Glutamatergic neuron (in vitro differentiated cells): ENCODE measurements around the gene KRT34. TPM values are rescaled to one million over a fixed set of nuclear protein-coding genes. Genes with fewer than 3 reads are reported as not detected.

Experiments
- DNase-seq: peaks from one replicate; pipeline ENCODE4 v3.0.0; 2022
- H3K27ac Mint-ChIP-seq: one replicate; pipeline ENCODE4 v1.8.0; 2020; ENCODE audit warnings: mild to moderate bottlenecking, mixed read lengths, inconsistent platforms; ENCODE audit not compliant: unreplicated experiment
- H3K27me3 Mint-ChIP-seq: one replicate; pipeline ENCODE4 v1.8.0; 2020; ENCODE audit warnings: mild to moderate bottlenecking, moderate library complexity, mixed read lengths, inconsistent platforms; ENCODE audit not compliant: unreplicated experiment
- H3K36me3 Mint-ChIP-seq: one replicate; pipeline ENCODE4 v1.8.0; 2020; ENCODE audit warnings: mild to moderate bottlenecking, mixed read lengths, inconsistent platforms; ENCODE audit not compliant: unreplicated experiment
- H3K4me1 Mint-ChIP-seq: one replicate; pipeline ENCODE4 v1.8.0; 2020; ENCODE audit warnings: mild to moderate bottlenecking, low read depth, mixed read lengths, inconsistent platforms; ENCODE audit not compliant: unreplicated experiment
- H3K4me3 Mint-ChIP-seq: one replicate; pipeline ENCODE4 v1.8.0; 2020; ENCODE audit warnings: mild to moderate bottlenecking, mixed read lengths, inconsistent platforms; ENCODE audit not compliant: unreplicated experiment
- H3K9me3 Mint-ChIP-seq: one replicate; pipeline ENCODE4 v1.8.0; 2020; ENCODE audit warnings: mild to moderate bottlenecking, moderate library complexity, mixed read lengths, inconsistent platforms; ENCODE audit not compliant: unreplicated experiment
- CTCF ChIP-seq: fragments of 200-600 bp; sonication (generic); IDR thresholded peaks from one replicate; pipeline ENCODE4 v1.5.0; 2021; ENCODE audit not compliant: partially characterized antibody, unreplicated experiment
- total RNA-seq: library from RNA; stranded (reverse); fragmentation: NEBNext Ultra II Directional; extraction: Animal tissue kit (Norgen Biotek cat#: 25700); gene quantifications from one replicate; pipeline ENCODE4 v1.2.1, GENCODE V29; 2021; ENCODE audit not compliant: unreplicated experiment

KRT34 gene
- total RNA-seq, 1 donor from 2014 or later = not detected

- H3K27me3 Mint-ChIP-seq = peaks cover 4% of the 10 kb centered on the region
- no peaks in the 10 kb centered on the region for H3K9me3 Mint-ChIP-seq
- no peaks in the 10 kb centered on the region for H3K36me3 Mint-ChIP-seq
- H3K27ac Mint-ChIP-seq = no peak overlapping the region
- H3K4me3 Mint-ChIP-seq = no peak overlapping the region
- peaks cover 4% of the 10 kb centered on the region for H3K4me1 Mint-ChIP-seq
- DNase-seq = no peak
- no peak for TF ChIP-seq CTCF
Observed at GRCh38 chr17:41413982-41414381, 31.9 kb upstream of the KRT34 start.

- H3K9me3 Mint-ChIP-seq = no peaks in the 10 kb centered on the region
- H3K36me3 Mint-ChIP-seq = no peaks in the 10 kb centered on the region
- TF ChIP-seq CTCF = no peak
- no peak overlapping the region for H3K4me3 Mint-ChIP-seq
- DNase-seq = no peak
- no peak overlapping the region for H3K27ac Mint-ChIP-seq
- H3K4me1 Mint-ChIP-seq = peaks cover 4% of the 10 kb centered on the region
- peaks cover 4% of the 10 kb centered on the region for H3K27me3 Mint-ChIP-seq
Observed at GRCh38 chr17:41413353-41413957, 31.3 kb upstream of the KRT34 start.

GRCh38 chr17:41411072-41411840 is 29.1 kb upstream of the KRT34 start:
- Mint-ChIP-seq H3K27ac (no peak overlapping the region), H3K4me1 (peaks cover under 1% of the 10 kb centered on the region), H3K9me3 (no peaks in the 10 kb centered on the region), H3K36me3 (no peaks in the 10 kb centered on the region), H3K4me3 (no peak overlapping the region), H3K27me3 (peaks cover 2% of the 10 kb centered on the region)
- DNase-seq = no peak
- no peak for TF ChIP-seq CTCF

- Mint-ChIP-seq H3K4me1 (no peaks in the 10 kb centered on the region), H3K4me3 (no peak overlapping the region), H3K9me3 (no peaks in the 10 kb centered on the region), H3K36me3 (no peaks in the 10 kb centered on the region), H3K27ac (no peak overlapping the region), H3K27me3 (peaks cover 2% of the 10 kb centered on the region)
- no peak for DNase-seq
- TF ChIP-seq CTCF = no peak
Observed at GRCh38 chr17:41407226-41407625, 25.1 kb upstream of the KRT34 start.

- DNase-seq = no peak
- Mint-ChIP-seq H3K36me3 (no peaks in the 10 kb centered on the region), H3K4me1 (no peaks in the 10 kb centered on the region), H3K27me3 (peaks cover 2% of the 10 kb centered on the region), H3K9me3 (no peaks in the 10 kb centered on the region), H3K4me3 (no peak overlapping the region), H3K27ac (no peak overlapping the region)
- TF ChIP-seq CTCF = no peak
Observed at GRCh38 chr17:41406205-41406604, 24.1 kb upstream of the KRT34 start.
